Right atrium auricular region (tissue), 2 donors: Measurements from ENCODE around the gene PLEKHA7. TPM values are rescaled to one million over a fixed set of nuclear protein-coding genes. Genes with fewer than 3 reads are reported as not detected.

Experiments
- DNase-seq: peaks from one replicate; pipeline ENCODE4 v3.0.0-alpha.2; 2019; ENCODE audit warnings: low spot score
- H3K27ac ChIP-seq, 2 donors: fragments of 200-600 bp; sonication (generic); 1 replicate in 1 of 2; 2 replicates in 1 of 2; pipeline ENCODE4 v1.5.1; 2016 to 2019
- H3K27me3 ChIP-seq, 2 donors: fragments of 200-600 bp; sonication (generic); one replicate each; pipeline versions ENCODE4 v1.5.1 to v1.6.0; 2017 to 2019
- H3K36me3 ChIP-seq: fragments of 200-600 bp; sonication (generic); one replicate; pipeline ENCODE4 v1.5.1; 2016
- H3K4me1 ChIP-seq, 2 donors: fragments of 200-600 bp; sonication (generic); one replicate each; pipeline versions ENCODE4 v1.5.1 to v1.6.0; 2017 to 2019
- H3K4me3 ChIP-seq, 2 donors: fragments of 200-600 bp; sonication (generic); 1 replicate in 1 of 2; 2 replicates in 1 of 2; pipeline ENCODE4 v1.5.1; 2017 to 2019; ENCODE audit warnings: mild to moderate bottlenecking in 1 of 2, moderate library complexity in 1 of 2
- H3K9me3 ChIP-seq, 2 donors: fragments of 200-600 bp; sonication (generic); one replicate each; pipeline ENCODE4 v1.5.1; 2019
- total RNA-seq, 2 donors: library from RNA; depleted of rRNA; stranded (reverse); fragments of >200 nt; gene quantifications; one replicate each; pipeline ENCODE4 v1.1.0, GENCODE V29; 2016
- TF ChIP-seq, protein P1 (sequence below), 2 donors: fragments of 200-600 bp; sonication (generic); IDR thresholded peaks; one replicate each; pipeline ENCODE4 v1.5.1; 2019; ENCODE audit warnings: antibody characterized with exemption in 2 of 2

Gene PLEKHA7
- total RNA-seq, 2 donors from 2014 or later, result 18.8 to 24.6 TPM

DNA sequence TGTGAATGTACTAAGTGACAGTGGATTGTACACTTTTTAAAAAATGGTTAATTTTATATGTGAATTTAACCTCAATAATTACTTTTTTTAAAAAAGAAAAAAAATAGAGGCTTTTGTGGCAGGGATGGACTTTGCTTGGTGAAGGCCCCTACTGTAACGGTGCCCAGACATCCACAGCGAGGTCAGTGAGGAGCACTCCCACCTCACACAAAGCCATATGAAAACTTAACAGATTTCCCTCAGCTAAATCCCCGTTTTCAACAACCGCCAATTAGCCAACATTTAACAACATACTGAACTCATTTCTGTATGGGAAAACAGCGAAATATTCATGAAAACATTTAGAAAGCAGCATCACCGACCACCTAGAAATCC is 276.4 kb downstream of the PLEKHA7 start:
- no peak for DNase-seq
- H3K27ac ChIP-seq, result peak overlapping the region; percentile 85 to 97
- H3K4me3 ChIP-seq, result peak overlapping the region; percentile 71 to 76
- TF ChIP-seq, protein P1, sequence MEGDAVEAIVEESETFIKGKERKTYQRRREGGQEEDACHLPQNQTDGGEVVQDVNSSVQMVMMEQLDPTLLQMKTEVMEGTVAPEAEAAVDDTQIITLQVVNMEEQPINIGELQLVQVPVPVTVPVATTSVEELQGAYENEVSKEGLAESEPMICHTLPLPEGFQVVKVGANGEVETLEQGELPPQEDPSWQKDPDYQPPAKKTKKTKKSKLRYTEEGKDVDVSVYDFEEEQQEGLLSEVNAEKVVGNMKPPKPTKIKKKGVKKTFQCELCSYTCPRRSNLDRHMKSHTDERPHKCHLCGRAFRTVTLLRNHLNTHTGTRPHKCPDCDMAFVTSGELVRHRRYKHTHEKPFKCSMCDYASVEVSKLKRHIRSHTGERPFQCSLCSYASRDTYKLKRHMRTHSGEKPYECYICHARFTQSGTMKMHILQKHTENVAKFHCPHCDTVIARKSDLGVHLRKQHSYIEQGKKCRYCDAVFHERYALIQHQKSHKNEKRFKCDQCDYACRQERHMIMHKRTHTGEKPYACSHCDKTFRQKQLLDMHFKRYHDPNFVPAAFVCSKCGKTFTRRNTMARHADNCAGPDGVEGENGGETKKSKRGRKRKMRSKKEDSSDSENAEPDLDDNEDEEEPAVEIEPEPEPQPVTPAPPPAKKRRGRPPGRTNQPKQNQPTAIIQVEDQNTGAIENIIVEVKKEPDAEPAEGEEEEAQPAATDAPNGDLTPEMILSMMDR (IDR thresholded peaks at IDR 0.05), result no peak
- H3K27me3 ChIP-seq, result no peaks in the 10 kb centered on the region
- no peaks in the 10 kb centered on the region for H3K9me3 ChIP-seq
- H3K4me1 ChIP-seq, result peaks cover 0 to 36% of the 10 kb centered on the region in 2 donors
- H3K36me3 ChIP-seq, result no peaks in the 10 kb centered on the region

Other genes with a start within 250 kb of the PLEKHA7 start
- 1,000 to 10,000 TPM in 1 of 2 donors, 100 to 1,000 TPM in 1; 706 to 1,241 TPM for gene RPS13, start 63.3 kb upstream of the PLEKHA7 start, total RNA-seq
- gene PIK3C2A, start 193.6 kb upstream of the PLEKHA7 start, total RNA-seq, result 10 to 100 TPM; 37.2 to 44.6 TPM